NCI-H187 (cell line): Measurements from ENCODE around the gene MAGEB2.
"Not testable (repeated sequence)": the region's sequence is repeated elsewhere in the genome, so short reads cannot be mapped to it uniquely, and the experiment has no call there.

Source experiments
- DNase-seq, 2 experiments: peaks; one replicate each; lab custom pipeline; 2025; lab: John Stamatoyannopoulos, UW

MAGEB2 gene

GRCh38 chrX:30215357-30215843 lies at the start of gene MAGEB2:
Gene MAGEB2, plus strand, starts transcription at chrX:30215563. Its CDS starts 3,018 bp downstream, at chrX:30218581.
- no peak for DNase-seq

GRCh38 chrX:30170900-30171299 lies 44.5 kb upstream of the MAGEB2 start:
- no peak for DNase-seq

GRCh38 chrX:30181353-30181752 lies 34.0 kb upstream of the MAGEB2 start:
- DNase-seq: no peak

- DNase-seq: no peak
Measured at GRCh38 chrX:30183554-30183953, 31.8 kb upstream of the MAGEB2 start.

GRCh38 chrX:30190426-30190825 lies 24.9 kb upstream of the MAGEB2 start:
- no peak for DNase-seq

GRCh38 chrX:30193910-30194309 lies 21.5 kb upstream of the MAGEB2 start:
- not testable (repeated sequence) for DNase-seq

GRCh38 chrX:30196322-30196721 lies 19.0 kb upstream of the MAGEB2 start:
- DNase-seq: no peak

GRCh38 chrX:30212172-30212571 lies 3.2 kb upstream of the MAGEB2 start:
- no peak for DNase-seq

GRCh38 chrX:30217465-30217864 lies 2.1 kb downstream of the MAGEB2 start:
- no peak for DNase-seq

- no peak for DNase-seq
Measured at GRCh38 chrX:30219372-30219771, 4.0 kb downstream of the MAGEB2 start.

GRCh38 chrX:30220661-30221060 lies 5.3 kb downstream of the MAGEB2 start:
- DNase-seq: no peak

GRCh38 chrX:30224536-30224935 lies 9.2 kb downstream of the MAGEB2 start:
- no peak for DNase-seq

GRCh38 chrX:30228526-30228925 lies 13.2 kb downstream of the MAGEB2 start:
- no peak for DNase-seq

GRCh38 chrX:30230395-30230794 lies 15.0 kb downstream of the MAGEB2 start, which contains the start of gene MAGEB3:
Gene MAGEB3, plus strand, starts transcription at chrX:30230657. Its CDS starts 5,268 bp downstream, at chrX:30235925.
- DNase-seq: no peak

- no peak for DNase-seq
Measured at GRCh38 chrX:30241724-30242415, 26.5 kb downstream of the MAGEB2 start, which contains the start of gene MAGEB4. Gene MAGEB4, plus strand, starts transcription at chrX:30242000. Its CDS starts 136 bp downstream, at chrX:30242136.

GRCh38 chrX:30246769-30247489 lies 31.6 kb downstream of the MAGEB2 start, which contains the start of gene MAGEB1:
Gene MAGEB1, plus strand, starts transcription at chrX:30247146. Its CDS starts 3,348 bp downstream, at chrX:30250494.
- no peak for DNase-seq

- no peak for DNase-seq
Measured at GRCh38 chrX:30248854-30249253, 33.5 kb downstream of the MAGEB2 start.

- DNase-seq: no peak
Measured at GRCh38 chrX:30253257-30253656, 37.9 kb downstream of the MAGEB2 start.

- DNase-seq: no peak
Measured at GRCh38 chrX:30259927-30260326, 44.6 kb downstream of the MAGEB2 start.

GRCh38 chrX:30261012-30261411 lies 45.6 kb downstream of the MAGEB2 start:
- no peak for DNase-seq

- no peak for DNase-seq
Measured at GRCh38 chrX:30262763-30263162, 47.4 kb downstream of the MAGEB2 start.
